Stimulated activated CD4-positive, alpha-beta T cell treated with anti-CD3 and anti-CD28 coated beads, TNF-alpha, amount 100 ng/mL, for 4 hours (primary cell): ENCODE data around the gene TP53I11.

Experiments
- DNase-seq, 3 experiments: peaks; one replicate each; pipeline ENCODE4 v3.0.0-alpha.2; 2020; ENCODE audit warnings: low read depth in 3 of 3

Gene TP53I11

GRCh38 chr11:44955015-44955738, 4.5 kb upstream of the TP53I11 start:
- no peak for DNase-seq

GRCh38 chr11:44954051-44954906, 3.6 kb upstream of the TP53I11 start:
- DNase-seq = no peak

- DNase-seq = no peak
These were observed 2.0 kb upstream of the TP53I11 start for GRCh38 chr11:44952500-44953260.

GRCh38 chr11:44952082-44952481, 1.4 kb upstream of the TP53I11 start:
- DNase-seq = no peak

- DNase-seq = peak in 1 of 3 experiments; percentile 20
These were observed 555 bp downstream of the TP53I11 start for GRCh38 chr11:44950031-44950624.

- peak in 1 of 3 experiments; percentile 17 for DNase-seq
These were observed 1.3 kb downstream of the TP53I11 start for GRCh38 chr11:44949160-44950030.

GRCh38 chr11:44948155-44948554, 2.5 kb downstream of the TP53I11 start:
- no peak for DNase-seq

- DNase-seq = no peak
These were observed 3.6 kb downstream of the TP53I11 start for GRCh38 chr11:44947114-44947513.

- no peak for DNase-seq
These were observed 4.4 kb downstream of the TP53I11 start for GRCh38 chr11:44946263-44946662.

- no peak for DNase-seq
These were observed 5.0 kb downstream of the TP53I11 start for GRCh38 chr11:44945666-44946065.

GRCh38 chr11:44944853-44945235, 5.8 kb downstream of the TP53I11 start:
- DNase-seq = no peak

GRCh38 chr11:44944181-44944852, 6.4 kb downstream of the TP53I11 start:
- no peak for DNase-seq

- no peak for DNase-seq
These were observed 7.0 kb downstream of the TP53I11 start for GRCh38 chr11:44943696-44944095.

- DNase-seq = no peak
These were observed 7.6 kb downstream of the TP53I11 start for GRCh38 chr11:44943118-44943517.

GRCh38 chr11:44942029-44942955, 8.4 kb downstream of the TP53I11 start:
- DNase-seq = no peak

GRCh38 chr11:44941259-44942021, 9.2 kb downstream of the TP53I11 start:
- no peak for DNase-seq

GRCh38 chr11:44940835-44941234, 9.8 kb downstream of the TP53I11 start:
- DNase-seq = no peak

- DNase-seq = no peak
These were observed 10.3 kb downstream of the TP53I11 start for GRCh38 chr11:44940404-44940803.
